ENCODE results near the gene ST6GALNAC6.
A peak's percentile ranks its signal among the peaks of the same experiment; 100 is the strongest.

ST6GALNAC6 gene, protein sequence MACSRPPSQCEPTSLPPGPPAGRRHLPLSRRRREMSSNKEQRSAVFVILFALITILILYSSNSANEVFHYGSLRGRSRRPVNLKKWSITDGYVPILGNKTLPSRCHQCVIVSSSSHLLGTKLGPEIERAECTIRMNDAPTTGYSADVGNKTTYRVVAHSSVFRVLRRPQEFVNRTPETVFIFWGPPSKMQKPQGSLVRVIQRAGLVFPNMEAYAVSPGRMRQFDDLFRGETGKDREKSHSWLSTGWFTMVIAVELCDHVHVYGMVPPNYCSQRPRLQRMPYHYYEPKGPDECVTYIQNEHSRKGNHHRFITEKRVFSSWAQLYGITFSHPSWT

GRCh38 chr9:127899128-127899943, at the start of gene ST6GALNAC6:
ST6GALNAC6 (minus strand) TSS chr9:127899603; CDS start chr9:127897981, 1,622 bp downstream.
- peak; percentile 94 for DNase-seq (ENCODE audit: extremely low spot score)
- TF ChIP-seq ARNT (IDR thresholded peaks at IDR 0.05): peak; percentile 31; the same call in 1 of the 2 replicates
- no peak for TF ChIP-seq SP1 (IDR thresholded peaks at IDR 0.05)
- no peak for TF ChIP-seq NFRKB (IDR thresholded peaks at IDR 0.05)
- peak; percentile 73; the same call in 1 of the 2 replicates for TF ChIP-seq FOXM1 (IDR thresholded peaks at IDR 0.05; ENCODE audit: borderline replicate concordance)
- ChIA-PET POLR2A (interaction anchor here (0.9 to 1.7 kb wide), 8 partner anchors 9 to 272 kb away, joined by 3 to 6 read pairs (median 3); partner anchors contain the start of gene ST6GALNAC4), CTCF (interaction anchor here (0.7 kb wide), 1 partner anchor 72 kb away, joined by 3 read pairs; no protein-coding TSS in a partner anchor)

DNA sequence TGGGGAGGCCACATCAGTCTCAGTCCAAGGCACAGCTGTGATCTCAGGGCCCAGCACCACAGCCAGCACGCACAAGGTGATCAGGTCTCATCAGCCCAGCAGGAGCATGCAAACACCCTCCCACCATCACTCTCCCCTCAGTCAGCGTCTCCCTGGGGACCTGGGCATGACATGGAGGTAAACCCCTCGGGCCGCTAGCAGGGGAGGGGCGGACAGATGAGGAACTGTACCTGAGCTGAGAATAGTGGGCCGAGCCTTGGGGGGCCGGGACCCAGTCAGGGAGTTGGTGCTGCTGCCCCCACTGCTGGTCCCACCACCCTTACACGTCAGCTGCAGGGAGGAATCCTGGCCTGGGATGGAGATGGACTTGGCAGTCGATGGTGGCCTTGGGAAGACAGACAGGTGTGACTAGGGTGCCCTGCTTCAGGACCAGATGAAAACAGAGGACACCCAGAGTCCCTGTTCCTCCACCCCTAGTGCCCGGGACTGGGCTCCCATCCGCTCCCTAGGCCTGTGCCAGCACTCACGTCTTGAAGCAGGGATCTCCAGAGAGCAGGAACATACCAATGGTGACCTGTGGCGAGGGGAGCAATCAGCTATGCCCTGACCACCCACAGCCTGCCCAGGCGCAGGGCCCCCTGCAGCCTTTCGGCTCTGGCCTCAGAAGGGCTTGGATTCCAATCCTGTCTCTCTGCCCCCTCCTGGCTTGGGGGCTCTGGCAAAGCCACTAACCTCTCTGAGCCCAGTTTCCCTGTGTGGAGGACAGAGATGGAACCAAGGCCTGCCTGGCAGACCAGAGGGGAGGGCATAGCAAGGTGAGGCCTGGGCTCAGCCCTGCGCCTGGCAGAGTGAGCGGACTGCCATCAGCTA, 48.7 kb upstream of the ST6GALNAC6 start:
- ChIA-PET CTCF (no interaction called here), POLR2A (interaction anchor here (1.1 kb wide), 1 partner anchor 33 kb away, joined by 6 read pairs; the partner anchor contains the start of gene EEIG1)
- TF ChIP-seq ZNF384 (IDR thresholded peaks at IDR 0.05) (no peak), FOXK2 (IDR thresholded peaks at IDR 0.05) (no peak), FOXM1 (IDR thresholded peaks at IDR 0.05; ENCODE audit: borderline replicate concordance) (no peak), SP1 (IDR thresholded peaks at IDR 0.05) (no peak), PKNOX1 (IDR thresholded peaks at IDR 0.05) (no peak), L3MBTL2 (conservative IDR thresholded peaks at IDR 0.05) (no peak)
- DNase-seq (ENCODE audit: extremely low spot score): no peak

- DNase-seq (ENCODE audit: extremely low spot score): no peak
- ChIA-PET POLR2A (no interaction called here), CTCF (no interaction called here)
- no peak for TF ChIP-seq FOXM1 (IDR thresholded peaks at IDR 0.05; ENCODE audit: borderline replicate concordance)
- TF ChIP-seq PKNOX1 (IDR thresholded peaks at IDR 0.05): no peak
- no peak for TF ChIP-seq SUZ12 (IDR thresholded peaks at IDR 0.05)
- TF ChIP-seq ELF4 (IDR thresholded peaks at IDR 0.05): no peak
- TF ChIP-seq FOXK2 (IDR thresholded peaks at IDR 0.05): no peak
- TF ChIP-seq NFRKB (IDR thresholded peaks at IDR 0.05): no peak
- no peak for TF ChIP-seq TARDBP (IDR thresholded peaks at IDR 0.05)
- TF ChIP-seq SP1 (IDR thresholded peaks at IDR 0.05): no peak
- no peak for TF ChIP-seq BHLHE40 (IDR thresholded peaks at IDR 0.05; ENCODE audit: borderline replicate concordance)
- TF ChIP-seq ZNF384 (IDR thresholded peaks at IDR 0.05): no peak
- TF ChIP-seq L3MBTL2 (conservative IDR thresholded peaks at IDR 0.05): no peak
- TF ChIP-seq FOXA1 (IDR thresholded peaks at IDR 0.05): no peak
- TF ChIP-seq CTBP1 (IDR thresholded peaks at IDR 0.05; ENCODE audit: borderline replicate concordance): no peak
These were observed 47.3 kb upstream of the ST6GALNAC6 start for GRCh38 chr9:127946728-127947127.

DNA sequence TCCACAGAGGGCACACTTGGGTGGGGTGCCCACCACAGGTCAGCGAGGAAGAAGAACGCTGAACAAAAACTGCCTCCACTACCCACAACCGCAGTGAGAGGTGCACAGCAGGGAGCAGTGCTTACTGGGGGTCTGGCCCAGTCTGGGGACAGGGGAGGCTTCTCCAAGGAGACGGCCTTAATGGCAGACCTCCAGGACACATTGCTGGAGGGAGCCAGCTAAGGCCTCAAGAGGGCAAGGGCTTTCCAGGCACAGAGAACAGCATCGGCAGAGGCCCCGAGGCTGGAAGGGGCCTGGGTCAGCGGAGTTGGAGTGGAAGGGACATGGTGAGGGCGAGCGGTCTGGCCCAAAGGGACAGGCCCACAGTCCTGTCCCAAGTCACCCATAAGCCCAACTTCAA, 46.5 kb upstream of the ST6GALNAC6 start:
- CTCF ChIA-PET: no interaction called here
- no peak for DNase-seq (ENCODE audit: extremely low spot score)

GRCh38 chr9:127945338-127945737, 45.9 kb upstream of the ST6GALNAC6 start:
- no peak for TF ChIP-seq SP1 (IDR thresholded peaks at IDR 0.05)
- no peak for TF ChIP-seq ARNT (IDR thresholded peaks at IDR 0.05)
- no peak for TF ChIP-seq L3MBTL2 (conservative IDR thresholded peaks at IDR 0.05)
- no peak for TF ChIP-seq ELF4 (IDR thresholded peaks at IDR 0.05)
- no peak for TF ChIP-seq TARDBP (IDR thresholded peaks at IDR 0.05)
- no peak for TF ChIP-seq ZNF384 (IDR thresholded peaks at IDR 0.05)
- TF ChIP-seq BHLHE40 (IDR thresholded peaks at IDR 0.05; ENCODE audit: borderline replicate concordance): no peak
- no peak for TF ChIP-seq FOXK2 (IDR thresholded peaks at IDR 0.05)
- TF ChIP-seq CTBP1 (IDR thresholded peaks at IDR 0.05; ENCODE audit: borderline replicate concordance): no peak
- no peak for DNase-seq (ENCODE audit: extremely low spot score)
- ChIA-PET CTCF (no interaction called here), POLR2A (no interaction called here)

More for the DNA sequence above, 46.5 kb upstream of the ST6GALNAC6 start:
- POLR2A ChIA-PET: no interaction called here
- TF ChIP-seq FOXK2 (IDR thresholded peaks at IDR 0.05) (no peak), L3MBTL2 (conservative IDR thresholded peaks at IDR 0.05) (no peak), ELF4 (IDR thresholded peaks at IDR 0.05) (no peak), BHLHE40 (IDR thresholded peaks at IDR 0.05; ENCODE audit: borderline replicate concordance) (no peak), ZNF384 (IDR thresholded peaks at IDR 0.05) (no peak), PKNOX1 (IDR thresholded peaks at IDR 0.05) (no peak), TARDBP (IDR thresholded peaks at IDR 0.05) (no peak), ARNT (IDR thresholded peaks at IDR 0.05) (no peak), LEF1 (IDR thresholded peaks at IDR 0.05; ENCODE audit: borderline replicate concordance) (no peak), HDGF (IDR thresholded peaks at IDR 0.05; ENCODE audit: borderline replicate concordance) (no peak), FOXA1 (IDR thresholded peaks at IDR 0.05) (no peak), CTBP1 (IDR thresholded peaks at IDR 0.05; ENCODE audit: borderline replicate concordance) (no peak), SUZ12 (IDR thresholded peaks at IDR 0.05) (no peak), SP1 (IDR thresholded peaks at IDR 0.05) (no peak), NFRKB (IDR thresholded peaks at IDR 0.05) (no peak), FOXM1 (IDR thresholded peaks at IDR 0.05; ENCODE audit: borderline replicate concordance) (no peak)
